DMS 273 treated with DMSO at 0.1 percent for 48 hours (cell line): ENCODE results near the gene BBIP1.
A peak's percentile ranks its signal among the peaks of the same experiment; 100 is the strongest.

Source experiments
- DNase-seq: peaks from one replicate; lab custom pipeline; 2025; lab: John Stamatoyannopoulos, UW

Gene BBIP1

GRCh38 chr10:110918643-110919348 lies at the start of gene BBIP1:
Gene BBIP1 (minus strand): TSS chr10:110919180. CDS start chr10:110918157, 1,023 bp downstream.
- DNase-seq, result peak; percentile 98

- DNase-seq, result no peak
Observed at GRCh38 chr10:110967645-110968044, 48.7 kb upstream of the BBIP1 start.

GRCh38 chr10:110967009-110967630 lies 48.1 kb upstream of the BBIP1 start:
- DNase-seq, result no peak

GRCh38 chr10:110966146-110966545 lies 47.2 kb upstream of the BBIP1 start:
- DNase-seq, result no peak

GRCh38 chr10:110965216-110965615 lies 46.2 kb upstream of the BBIP1 start:
- no peak for DNase-seq

- no peak for DNase-seq
Observed at GRCh38 chr10:110964681-110965080, 45.7 kb upstream of the BBIP1 start.

GRCh38 chr10:110963162-110963561 lies 44.2 kb upstream of the BBIP1 start:
- DNase-seq, result no peak

GRCh38 chr10:110962443-110962842 lies 43.5 kb upstream of the BBIP1 start:
- no peak for DNase-seq

- DNase-seq, result no peak
Observed at GRCh38 chr10:110960333-110960712, 41.3 kb upstream of the BBIP1 start.

- DNase-seq, result no peak
Observed at GRCh38 chr10:110959379-110960332, 40.7 kb upstream of the BBIP1 start.

- DNase-seq, result no peak
Observed at GRCh38 chr10:110957606-110958005, 38.6 kb upstream of the BBIP1 start.

- no peak for DNase-seq
Observed at GRCh38 chr10:110951381-110951780, 32.4 kb upstream of the BBIP1 start.

- DNase-seq, result no peak
Observed at GRCh38 chr10:110947061-110947595, 28.1 kb upstream of the BBIP1 start.

GRCh38 chr10:110946496-110946895 lies 27.5 kb upstream of the BBIP1 start:
- DNase-seq, result no peak

- DNase-seq, result no peak
Observed at GRCh38 chr10:110944792-110945396, 25.9 kb upstream of the BBIP1 start.

GRCh38 chr10:110939419-110939818 lies 20.4 kb upstream of the BBIP1 start:
- DNase-seq, result no peak

GRCh38 chr10:110936757-110937156 lies 17.8 kb upstream of the BBIP1 start:
- no peak for DNase-seq

GRCh38 chr10:110932505-110933180 lies 13.7 kb upstream of the BBIP1 start:
- no peak for DNase-seq

GRCh38 chr10:110931769-110932381 lies 12.9 kb upstream of the BBIP1 start:
- DNase-seq, result no peak

- DNase-seq, result no peak
Observed at GRCh38 chr10:110927461-110927860, 8.5 kb upstream of the BBIP1 start.
